ENCODE data around the gene ATP5F1E. TPM values are rescaled to one million over a fixed set of nuclear protein-coding genes. Genes with fewer than 3 reads are reported as not detected.
A peak's percentile ranks its signal among the peaks of the same experiment; 100 is the strongest.

ATP5F1E gene
- total and polyA plus RNA-seq, 2 of the 4 experiments (the other 2 are of a cell fraction): 3.8 to 34.5 TPM

GRCh38 chr20:59020938-59021551 lies 11.1 kb downstream of the ATP5F1E start:
- peak overlapping the region; percentile 12; the same call in 1 of the 2 replicates for H3K27ac ChIP-seq (ENCODE audit: insufficient read depth, low read length)
- no peak overlapping the region for H3K4ac ChIP-seq (ENCODE audit: low read depth, low read length)
- H3K14ac ChIP-seq (replicated peaks; ENCODE audit: low read depth, low read length): no peak overlapping the region
- TF ChIP-seq ELK1 (IDR thresholded peaks at IDR 0.05; ENCODE audit: borderline replicate concordance, low read depth, low read length) (no peak), RFX5 (IDR thresholded peaks at IDR 0.05; ENCODE audit: low read depth, low read length) (no peak), MAFK (IDR thresholded peaks at IDR 0.05; ENCODE audit: low read depth, low read length) (peak; percentile 44; the same call in 1 of the 2 replicates), CTCF (conservative IDR thresholded peaks at IDR 0.05; ENCODE audit: low read depth, low read length) (no peak), NFE2L2 (IDR thresholded peaks at IDR 0.05; ENCODE audit: low read depth, low read length) (no peak), RCOR1 (IDR thresholded peaks at IDR 0.05; ENCODE audit: insufficient replicate concordance, low read length) (no peak), CHD1 (IDR thresholded peaks at IDR 0.05; ENCODE audit: low read depth, low read length) (0 out of 2 replicates have a peak, but pooled peaks have one; percentile 51)
- H2BK15ac ChIP-seq (ENCODE audit: low read depth, low read length): no peak overlapping the region
- dilution Hi-C loops (cut with HindIII; ENCODE audit: low sequenced_read_pairs, unreplicated experiment) (no loop called here), intact Hi-C loops (cut with micrococcal nuclease) (no loop called here), in situ Hi-C loops (cut with MboI; ENCODE audit: low sequenced_read_pairs) (loop anchor here (10.0 kb wide), 1 partner anchor 116 kb away; no protein-coding TSS in a partner anchor)
- H2AFZ ChIP-seq (replicated peaks; ENCODE audit: low read length, poor library complexity): no peak overlapping the region
- H3K27me3 ChIP-seq (ENCODE audit: control insufficient read depth, insufficient read depth, low read length): no peaks in the 10 kb centered on the region
- peak overlapping the region; percentile 67; the same call in 1 of the 2 replicates for H3K23ac ChIP-seq (ENCODE audit: low read depth, low read length)
- peaks cover 27% of the 10 kb centered on the region for H4K20me1 ChIP-seq (ENCODE audit: insufficient read depth, low read length)
- POLR2A ChIA-PET (ENCODE audit: unreplicated experiment): no interaction called here
- no peak overlapping the region for H3K9ac ChIP-seq (ENCODE audit: low read depth, low read length)
- no peak overlapping the region for H2AK9ac ChIP-seq (replicated peaks; ENCODE audit: low read depth, low read length, poor library complexity)
- H4K5ac ChIP-seq (ENCODE audit: low read depth, low read length): no peak overlapping the region
- H3K4me2 ChIP-seq (ENCODE audit: low read depth, low read length): peak overlapping the region; percentile 68; the same call in 1 of the 2 replicates
- no peak overlapping the region for H4K8ac ChIP-seq (ENCODE audit: low read depth in 2 of 2, low read length in 2 of 2)
- H2AK5ac ChIP-seq (ENCODE audit: low read depth, low read length): no peak overlapping the region
- peaks cover 3% of the 10 kb centered on the region; the same call in 1 of the 2 replicates for H3K4me1 ChIP-seq (ENCODE audit: control insufficient read depth, insufficient read depth, low read length)
- no peaks in the 10 kb centered on the region for H3K9me3 ChIP-seq (ENCODE audit: control insufficient read depth, insufficient read depth, low read length)
- H2BK120ac ChIP-seq (ENCODE audit: low read depth, low read length): no peak overlapping the region
- no peak overlapping the region for H2BK5ac ChIP-seq (ENCODE audit: low read depth, low read length, poor library complexity, severe bottlenecking)
- WGBS, 2 experiments (ENCODE audit: extremely low coverage in 2 of 2, insufficient read length in 1 of 2): no CpG with 5 or more reads among the region's 5 CpGs
- CTCF ChIA-PET: no interaction called here
- BruUV-seq (replicated peaks): no TSS peak
- peak; percentile 76 for ATAC-seq (ENCODE audit: low read depth)
- peak; percentile 56 for DNase-seq
- H3K4me3 ChIP-seq (ENCODE audit: insufficient read depth, low read depth, low read length): no peak overlapping the region
- peaks cover 25% of the 10 kb centered on the region for H3K36me3 ChIP-seq (ENCODE audit: control insufficient read depth, insufficient read depth, low read length)
- peaks cover 3 to 45% of the 10 kb centered on the region in 2 experiments; a peak in 3 of 4 replicates for H3K79me1 ChIP-seq (ENCODE audit: low read depth in 1 of 2, low read length in 2 of 2)
- no peak overlapping the region for H2BK20ac ChIP-seq (ENCODE audit: low read depth, low read length)
- peaks cover 14% of the 10 kb centered on the region for H3K9me1 ChIP-seq (ENCODE audit: insufficient read depth, low read length)
- no peak overlapping the region for H3K18ac ChIP-seq (ENCODE audit: low read depth, low read length)
- no peak overlapping the region for H4K91ac ChIP-seq (ENCODE audit: insufficient read depth, low read depth, low read length)
- H3K56ac ChIP-seq (ENCODE audit: extremely low read depth, insufficient read depth, low read length): no peak overlapping the region
